Measurements from ENCODE around the gene SEC23IP. TPM values are rescaled to one million over a fixed set of nuclear protein-coding genes. Genes with fewer than 3 reads are reported as not detected.

SEC23IP gene
- total RNA-seq (69.7 and 77.3 TPM in 2 replicates), polyA plus RNA-seq (10.5 and 16.5 TPM in 2 replicates), polyA minus RNA-seq (10.1 and 18.5 TPM in 2 replicates)
- total RNA-seq (2013) = 32.4 TPM

DNA sequence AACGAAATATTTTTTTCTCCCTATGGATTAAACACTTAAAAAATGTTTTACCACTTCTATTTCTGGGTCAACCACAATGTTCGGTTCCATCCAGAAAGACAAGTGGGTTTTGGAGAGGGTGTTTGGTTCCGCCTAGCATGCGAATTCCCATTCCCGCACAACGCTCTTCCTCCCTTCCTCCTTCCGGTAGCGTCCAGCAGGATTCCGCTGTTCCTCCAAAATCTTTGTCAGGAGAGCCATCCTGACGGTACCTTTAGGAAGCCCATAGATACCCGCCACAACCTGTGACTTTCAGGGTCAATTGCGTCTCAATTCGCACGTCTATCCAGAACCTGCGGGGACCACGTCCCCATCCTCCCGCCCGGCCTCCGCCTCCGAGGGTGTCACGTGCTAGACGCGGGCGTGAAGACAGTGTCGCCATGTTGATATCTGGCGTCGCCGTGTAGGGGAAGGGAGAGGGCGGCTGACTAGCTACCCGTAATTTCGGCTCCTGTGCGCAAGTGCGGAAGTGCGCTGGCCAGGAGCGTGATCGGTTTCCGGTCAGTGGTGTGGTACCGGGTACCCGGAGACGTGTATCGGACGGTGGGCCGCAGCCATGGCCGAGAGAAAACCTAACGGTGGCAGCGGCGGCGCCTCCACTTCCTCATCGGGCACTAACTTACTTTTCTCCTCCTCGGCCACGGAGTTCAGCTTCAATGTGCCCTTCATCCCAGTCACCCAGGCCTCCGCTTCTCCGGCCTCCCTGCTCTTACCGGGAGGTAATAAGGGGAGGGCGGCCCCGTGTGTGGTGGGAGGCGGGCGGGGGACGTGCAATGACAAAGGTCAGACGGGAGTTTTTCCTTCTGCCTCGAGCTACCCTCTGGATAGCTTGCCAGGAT, at the start of gene SEC23IP:
Gene SEC23IP (plus strand): TSS at position 543 of the 878 bp plus-strand sequence. CDS start 53 bp downstream, at position 596.
- H3K9me3 ChIP-seq (ENCODE audit: control extremely low read depth in 1 of 3, control insufficient read depth in 2 of 3, insufficient read depth in 1 of 3, low read length in 2 of 3) = peaks cover 0 to 2% (median 0%) of the 10 kb centered on the region in 3 donors
- under 1% methylated on average over 54 of the region's 61 CpGs for WGBS (ENCODE audit: insufficient coverage)

More for the DNA sequence above, at the start of gene SEC23IP:
- peak; percentile 92 for DNase-seq
- H3K4me1 Mint-ChIP-seq = peaks cover 45% of the 10 kb centered on the region
- H3K4me1 ChIP-seq (ENCODE audit: control insufficient read depth in 2 of 2, insufficient read depth in 2 of 2, low read length in 2 of 2) = peaks cover 12 to 13% of the 10 kb centered on the region in 2 donors
- peak within 1 kb of the TSS; percentile 76 to 98 (median 95) for H3K4me3 ChIP-seq (ENCODE audit: control extremely low read depth in 1 of 5, extremely low read depth in 1 of 5, insufficient read depth in 1 of 5, low read depth in 2 of 5, low read length in 4 of 5)
- peak within 1 kb of the TSS; percentile 98 for H3K27ac Mint-ChIP-seq
- peak within 1 kb of the TSS; percentile 96 for H2AFZ ChIP-seq (ENCODE audit: insufficient read depth, low read depth, low read length, poor library complexity, severe bottlenecking)
- ATAC-seq (ENCODE audit: low read depth) = peak; percentile 98
- peak within 1 kb of the TSS; percentile 96 for H3K4me3 Mint-ChIP-seq
- intact Hi-C loops (cut with micrococcal nuclease) = loop anchor here (1.0 to 2.0 kb wide), 3 partner anchors 19 to 1138 kb away; partner anchors contain the start of gene CACUL1
- TF ChIP-seq, protein P1, sequence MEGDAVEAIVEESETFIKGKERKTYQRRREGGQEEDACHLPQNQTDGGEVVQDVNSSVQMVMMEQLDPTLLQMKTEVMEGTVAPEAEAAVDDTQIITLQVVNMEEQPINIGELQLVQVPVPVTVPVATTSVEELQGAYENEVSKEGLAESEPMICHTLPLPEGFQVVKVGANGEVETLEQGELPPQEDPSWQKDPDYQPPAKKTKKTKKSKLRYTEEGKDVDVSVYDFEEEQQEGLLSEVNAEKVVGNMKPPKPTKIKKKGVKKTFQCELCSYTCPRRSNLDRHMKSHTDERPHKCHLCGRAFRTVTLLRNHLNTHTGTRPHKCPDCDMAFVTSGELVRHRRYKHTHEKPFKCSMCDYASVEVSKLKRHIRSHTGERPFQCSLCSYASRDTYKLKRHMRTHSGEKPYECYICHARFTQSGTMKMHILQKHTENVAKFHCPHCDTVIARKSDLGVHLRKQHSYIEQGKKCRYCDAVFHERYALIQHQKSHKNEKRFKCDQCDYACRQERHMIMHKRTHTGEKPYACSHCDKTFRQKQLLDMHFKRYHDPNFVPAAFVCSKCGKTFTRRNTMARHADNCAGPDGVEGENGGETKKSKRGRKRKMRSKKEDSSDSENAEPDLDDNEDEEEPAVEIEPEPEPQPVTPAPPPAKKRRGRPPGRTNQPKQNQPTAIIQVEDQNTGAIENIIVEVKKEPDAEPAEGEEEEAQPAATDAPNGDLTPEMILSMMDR (IDR thresholded peaks at IDR 0.05) = no peak
- no peak for TF ChIP-seq EZH2 (IDR thresholded peaks at IDR 0.05; ENCODE audit: borderline replicate concordance, insufficient read depth, low read depth, low read length, poor library complexity, severe bottlenecking)
- H4K20me1 ChIP-seq (ENCODE audit: control insufficient read depth, insufficient read depth, low read length, poor library complexity, severe bottlenecking) = peaks cover 4% of the 10 kb centered on the region
- peak within 1 kb of the TSS; percentile 90 for H3K9ac ChIP-seq (ENCODE audit: low read length)
- no peaks in the 10 kb centered on the region for H3K27me3 Mint-ChIP-seq
- H3K9me3 Mint-ChIP-seq (ENCODE audit: insufficient read depth) = no peaks in the 10 kb centered on the region
- H3K4me2 ChIP-seq (replicated peaks; ENCODE audit: low read depth, low read length, poor library complexity, severe bottlenecking) = peak within 1 kb of the TSS; percentile 87
- H3K36me3 ChIP-seq (replicated peaks in 1 of 2; ENCODE audit: control extremely low read depth in 1 of 2, control insufficient read depth in 1 of 2, extremely low read depth in 1 of 2, insufficient read depth in 2 of 2, low read length in 1 of 2) = peaks cover 0 to 2% of the 10 kb centered on the region in 2 experiments
- peak within 1 kb of the TSS; percentile 82 for H3K27ac ChIP-seq (ENCODE audit: low read length in 2 of 2)
- peaks cover 49% of the 10 kb centered on the region for H3K79me2 ChIP-seq (ENCODE audit: control insufficient read depth, insufficient read depth, low read length)
- no peaks in the 10 kb centered on the region for H3K27me3 ChIP-seq (replicated peaks in 1 of 4; ENCODE audit: control extremely low read depth in 1 of 4, control insufficient read depth in 3 of 4, insufficient read depth in 4 of 4, low read length in 3 of 4)
- POLR2A ChIA-PET = interaction anchor here (0.7 to 1.2 kb wide), 3 partner anchors 20 to 296 kb away, joined by 3 to 11 read pairs (median 4); partner anchors contain the start of genes MCMBP and TIAL1
- CTCF ChIA-PET = interaction anchor here (0.6 to 2.1 kb wide), 4 partner anchors 20 to 142 kb away, joined by 3 to 14 read pairs (median 5); partner anchors contain the start of gene MCMBP

Data from B cell (primary cell).